WTC11 (cell line): ENCODE data around the gene RHCG. TPM values are rescaled to one million over a fixed set of nuclear protein-coding genes. Genes with fewer than 3 reads are reported as not detected.

ENCODE experiments used
- ATAC-seq: fragments of 200-7000 bp; cut with Tn5 transposase; 2 replicates; pipeline ENCODE4 v1.10.0; 2021; ENCODE audit warnings: mild to moderate bottlenecking, moderate library complexity
- CTCF ChIA-PET: fragments of 300-600 bp; sonication (Branson Sonifier 250); formaldehyde crosslinking; loops from one replicate; lab custom pipeline; 2021; ENCODE audit warnings: antibody characterized with exemption; lab: Charles Lee
- POLR2A ChIA-PET: fragments of 350-600 bp; sonication (Branson Sonifier 250); formaldehyde crosslinking; loops from one replicate; lab custom pipeline; 2021; ENCODE audit warnings: antibody characterized with exemption; lab: Charles Lee
- DNase-seq: peaks from one replicate; pipeline ENCODE4 v3.0.0; 2021; ENCODE audit warnings: low spot score
- H3K27ac Mint-ChIP-seq: 2 replicates; pipeline ENCODE4 v1.8.0; 2021; ENCODE audit warnings: mixed read lengths
- H3K27me3 Mint-ChIP-seq: 2 replicates; pipeline ENCODE4 v1.8.0; 2021; ENCODE audit warnings: low read depth, mild to moderate bottlenecking, moderate library complexity, mixed read lengths
- H3K36me3 Mint-ChIP-seq: 2 replicates; pipeline ENCODE4 v1.8.0; 2021; ENCODE audit warnings: mixed read lengths
- H3K4me1 Mint-ChIP-seq: 2 replicates; pipeline ENCODE4 v1.8.0; 2022; ENCODE audit warnings: mixed read lengths
- H3K4me3 Mint-ChIP-seq: 2 replicates; pipeline ENCODE4 v1.8.0; 2021; ENCODE audit warnings: mild to moderate bottlenecking, moderate library complexity, mixed read lengths
- H3K9me3 Mint-ChIP-seq: 2 replicates; pipeline ENCODE4 v1.8.0; 2021; ENCODE audit warnings: mixed read lengths
- CREM ChIP-seq: sonication (generic); formaldehyde crosslinking; IDR thresholded peaks from 2 replicates; pipeline ENCODE4 v1.8.1; 2022; ENCODE audit warnings: mild to moderate bottlenecking, missing genetic modification reagents, moderate library complexity
- ELF4 ChIP-seq: sonication (generic); formaldehyde crosslinking; IDR thresholded peaks from 2 replicates; pipeline ENCODE4 v1.8.1; 2022; ENCODE audit warnings: low read depth, mild to moderate bottlenecking, moderate library complexity, missing genetic modification reagents
- GRHL2 ChIP-seq: fragments of 250-450 bp; sonication (Bioruptor Pico); IDR thresholded peaks from 2 replicates; pipeline ENCODE4 v1.8.0; 2022; ENCODE audit warnings: mild to moderate bottlenecking, moderate library complexity; ENCODE audit not compliant: insufficient replicate concordance, severe bottlenecking
- HMGA2 ChIP-seq: fragments of 250-450 bp; sonication (Bioruptor Pico); IDR thresholded peaks from 2 replicates; pipeline ENCODE4 v1.4.0; 2021; ENCODE audit warnings: mild to moderate bottlenecking, moderate library complexity
- NR2C2 ChIP-seq: sonication (generic); formaldehyde crosslinking; IDR thresholded peaks from 2 replicates; pipeline ENCODE4 v1.8.0; 2022; ENCODE audit warnings: mild to moderate bottlenecking, missing genetic modification reagents
- PRRX2 ChIP-seq: fragments of 250-450 bp; sonication (Bioruptor Pico); IDR thresholded peaks from 2 replicates; pipeline ENCODE4 v1.8.0; 2021; ENCODE audit warnings: mild to moderate bottlenecking
- RORB ChIP-seq: fragments of 250-450 bp; sonication (Bioruptor Pico); IDR thresholded peaks from 2 replicates; pipeline ENCODE4 v1.9.0; 2021; ENCODE audit warnings: mild to moderate bottlenecking
- SMAD3 ChIP-seq: sonication (generic); formaldehyde crosslinking; IDR thresholded peaks from 2 replicates; pipeline ENCODE4 v1.8.0; 2022; ENCODE audit warnings: missing genetic modification reagents, mild to moderate bottlenecking, borderline replicate concordance
- TEAD4 ChIP-seq: sonication (generic); formaldehyde crosslinking; IDR thresholded peaks from 2 replicates; pipeline ENCODE4 v1.8.0; 2022; ENCODE audit warnings: mild to moderate bottlenecking, missing genetic modification reagents
- ZNF121 ChIP-seq: sonication (generic); formaldehyde crosslinking; IDR thresholded peaks from 2 replicates; pipeline ENCODE4 v1.8.0; 2023; ENCODE audit warnings: missing genetic modification reagents
- ZNF232 ChIP-seq: sonication (generic); formaldehyde crosslinking; IDR thresholded peaks from 2 replicates; pipeline ENCODE4 v1.8.0; 2022; ENCODE audit warnings: mild to moderate bottlenecking, missing genetic modification reagents
- ZNF263 ChIP-seq: sonication (generic); formaldehyde crosslinking; IDR thresholded peaks from 2 replicates; pipeline ENCODE4 v1.8.1; 2022; ENCODE audit warnings: low read depth, mild to moderate bottlenecking, moderate library complexity, missing genetic modification reagents
- ZNF396 ChIP-seq: fragments of 250-450 bp; sonication (Bioruptor Pico); IDR thresholded peaks from 2 replicates; pipeline ENCODE4 v1.8.0; 2021; ENCODE audit warnings: mild to moderate bottlenecking, moderate library complexity, borderline replicate concordance
- ZNF416 ChIP-seq: fragments of 250-450 bp; sonication (Bioruptor Pico); IDR thresholded peaks from 2 replicates; pipeline ENCODE4 v1.9.0; 2021; ENCODE audit warnings: mild to moderate bottlenecking, inconsistent platforms
- ZNF423 ChIP-seq: fragments of 250-450 bp; sonication (Bioruptor Pico); IDR thresholded peaks from 2 replicates; pipeline ENCODE4 v2.1.2; 2022; ENCODE audit warnings: mild to moderate bottlenecking, moderate library complexity
- ZNF532 ChIP-seq: fragments of 250-450 bp; sonication (Bioruptor Pico); IDR thresholded peaks from 2 replicates; pipeline ENCODE4 v1.9.0; 2021; ENCODE audit warnings: mild to moderate bottlenecking, borderline replicate concordance
- ZNF671 ChIP-seq: fragments of 250-450 bp; sonication (Bioruptor Pico); IDR thresholded peaks from 2 replicates; pipeline ENCODE4 v1.8.0; 2021; ENCODE audit warnings: mild to moderate bottlenecking
- ZSCAN18 ChIP-seq: fragments of 250-450 bp; sonication (Bioruptor Pico); IDR thresholded peaks from 2 replicates; pipeline ENCODE4 v2.1.2; 2022; ENCODE audit warnings: mild to moderate bottlenecking, moderate library complexity
- total RNA-seq: library from RNA; stranded (reverse); gene quantifications from 3 replicates; pipeline ENCODE4 v1.2.3, GENCODE V29; 2021
- TF ChIP-seq, protein P1 (sequence below): sonication (generic); formaldehyde crosslinking; IDR thresholded peaks from 2 replicates; pipeline ENCODE4 v1.8.0; 2023; ENCODE audit warnings: missing genetic modification reagents
- TF ChIP-seq, protein P2 (sequence below): sonication (generic); formaldehyde crosslinking; IDR thresholded peaks from 2 replicates; pipeline ENCODE4 v1.8.1; 2022; ENCODE audit warnings: mild to moderate bottlenecking, moderate library complexity, missing genetic modification reagents
- TF ChIP-seq, protein P3 (sequence below): sonication (generic); formaldehyde crosslinking; IDR thresholded peaks from 2 replicates; pipeline ENCODE4 v1.8.1; 2022; ENCODE audit warnings: mild to moderate bottlenecking, missing genetic modification reagents, moderate library complexity, borderline replicate concordance
- TF ChIP-seq, protein P4 (sequence below): fragments of 250-450 bp; sonication (Bioruptor Pico); IDR thresholded peaks from 2 replicates; pipeline ENCODE4 v1.9.0; 2021; ENCODE audit warnings: moderate library complexity, mild to moderate bottlenecking, inconsistent platforms, borderline replicate concordance
- TF ChIP-seq, protein P5 (sequence below): sonication (generic); formaldehyde crosslinking; conservative IDR thresholded peaks from 2 replicates; pipeline ENCODE4 v1.8.1; 2022; ENCODE audit warnings: mild to moderate bottlenecking, missing genetic modification reagents

The RHCG gene
- total RNA-seq, 1 experiment from 2014 or later, result 0.31 TPM

- ATAC-seq (no peak), DNase-seq (no peak)
- Mint-ChIP-seq H3K27me3 (peaks cover 41% of the 10 kb centered on the region), H3K36me3 (peaks cover 12% of the 10 kb centered on the region), H3K4me1 (no peaks in the 10 kb centered on the region), H3K9me3 (peaks cover 28% of the 10 kb centered on the region), H3K27ac (no peak overlapping the region), H3K4me3 (no peak overlapping the region)
- TF ChIP-seq, protein P1, sequence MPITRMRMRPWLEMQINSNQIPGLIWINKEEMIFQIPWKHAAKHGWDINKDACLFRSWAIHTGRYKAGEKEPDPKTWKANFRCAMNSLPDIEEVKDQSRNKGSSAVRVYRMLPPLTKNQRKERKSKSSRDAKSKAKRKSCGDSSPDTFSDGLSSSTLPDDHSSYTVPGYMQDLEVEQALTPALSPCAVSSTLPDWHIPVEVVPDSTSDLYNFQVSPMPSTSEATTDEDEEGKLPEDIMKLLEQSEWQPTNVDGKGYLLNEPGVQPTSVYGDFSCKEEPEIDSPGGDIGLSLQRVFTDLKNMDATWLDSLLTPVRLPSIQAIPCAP (CRISPR knock-in tag), result no peak
- TF ChIP-seq ZNF121 (no peak), ZSCAN18 (CRISPR knock-in tag) (no peak), ZNF232 (CRISPR knock-in tag) (no peak), NR2C2 (CRISPR knock-in tag) (no peak), SMAD3 (CRISPR knock-in tag) (no peak), PRRX2 (CRISPR knock-in tag) (no peak), HMGA2 (CRISPR knock-in tag) (no peak), ZNF532 (CRISPR knock-in tag) (no peak), TEAD4 (no peak), ELF4 (CRISPR knock-in tag) (no peak), RORB (CRISPR knock-in tag) (no peak), ZNF671 (CRISPR knock-in tag) (no peak)
- TF ChIP-seq, protein P2, sequence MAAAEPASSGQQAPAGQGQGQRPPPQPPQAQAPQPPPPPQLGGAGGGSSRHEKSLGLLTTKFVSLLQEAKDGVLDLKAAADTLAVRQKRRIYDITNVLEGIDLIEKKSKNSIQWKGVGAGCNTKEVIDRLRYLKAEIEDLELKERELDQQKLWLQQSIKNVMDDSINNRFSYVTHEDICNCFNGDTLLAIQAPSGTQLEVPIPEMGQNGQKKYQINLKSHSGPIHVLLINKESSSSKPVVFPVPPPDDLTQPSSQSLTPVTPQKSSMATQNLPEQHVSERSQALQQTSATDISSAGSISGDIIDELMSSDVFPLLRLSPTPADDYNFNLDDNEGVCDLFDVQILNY (CRISPR knock-in tag), result no peak
- TF ChIP-seq, protein P3, sequence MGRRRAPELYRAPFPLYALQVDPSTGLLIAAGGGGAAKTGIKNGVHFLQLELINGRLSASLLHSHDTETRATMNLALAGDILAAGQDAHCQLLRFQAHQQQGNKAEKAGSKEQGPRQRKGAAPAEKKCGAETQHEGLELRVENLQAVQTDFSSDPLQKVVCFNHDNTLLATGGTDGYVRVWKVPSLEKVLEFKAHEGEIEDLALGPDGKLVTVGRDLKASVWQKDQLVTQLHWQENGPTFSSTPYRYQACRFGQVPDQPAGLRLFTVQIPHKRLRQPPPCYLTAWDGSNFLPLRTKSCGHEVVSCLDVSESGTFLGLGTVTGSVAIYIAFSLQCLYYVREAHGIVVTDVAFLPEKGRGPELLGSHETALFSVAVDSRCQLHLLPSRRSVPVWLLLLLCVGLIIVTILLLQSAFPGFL, result no peak
- TF ChIP-seq, protein P4, sequence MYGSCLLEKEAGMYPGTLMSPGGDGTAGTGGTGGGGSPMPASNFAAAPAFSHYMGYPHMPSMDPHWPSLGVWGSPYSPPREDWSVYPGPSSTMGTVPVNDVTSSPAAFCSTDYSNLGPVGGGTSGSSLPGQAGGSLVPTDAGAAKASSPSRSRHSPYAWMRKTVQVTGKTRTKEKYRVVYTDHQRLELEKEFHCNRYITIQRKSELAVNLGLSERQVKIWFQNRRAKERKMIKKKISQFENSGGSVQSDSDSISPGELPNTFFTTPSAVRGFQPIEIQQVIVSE (CRISPR knock-in tag), result no peak
- POLR2A ChIA-PET, result no interaction called here
- CTCF ChIA-PET, result no interaction called here
These were observed 42.6 kb upstream of the RHCG start for GRCh38 chr15:89539027-89539426.

- ATAC-seq (no peak), DNase-seq (no peak)
- ChIA-PET CTCF (no interaction called here), POLR2A (no interaction called here)
- Mint-ChIP-seq H3K27ac (no peak overlapping the region), H3K27me3 (peaks cover 27% of the 10 kb centered on the region), H3K4me1 (peaks cover 7% of the 10 kb centered on the region), H3K9me3 (peaks cover 29% of the 10 kb centered on the region), H3K36me3 (peaks cover 15% of the 10 kb centered on the region), H3K4me3 (no peak overlapping the region)
- TF ChIP-seq ZNF423 (CRISPR knock-in tag) (no peak), ZNF263 (CRISPR knock-in tag) (no peak), CREM (CRISPR knock-in tag) (no peak), ZSCAN18 (CRISPR knock-in tag) (no peak), ZNF396 (CRISPR knock-in tag) (no peak), GRHL2 (CRISPR knock-in tag) (no peak), ZNF416 (CRISPR knock-in tag) (no peak)
- TF ChIP-seq, protein P5, sequence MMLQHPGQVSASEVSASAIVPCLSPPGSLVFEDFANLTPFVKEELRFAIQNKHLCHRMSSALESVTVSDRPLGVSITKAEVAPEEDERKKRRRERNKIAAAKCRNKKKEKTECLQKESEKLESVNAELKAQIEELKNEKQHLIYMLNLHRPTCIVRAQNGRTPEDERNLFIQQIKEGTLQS (CRISPR knock-in tag), result no peak
- TF ChIP-seq, protein P3, result no peak
These were observed 37.6 kb upstream of the RHCG start for GRCh38 chr15:89533861-89534544.
